SHP77 treated with DMSO at 0.1 percent for 48 hours (cell line): ENCODE measurements around the gene DAPK1.
"Not testable (repeated sequence)": the region's sequence is repeated elsewhere in the genome, so short reads cannot be mapped to it uniquely, and the experiment has no call there.

Source experiments
- DNase-seq: peaks from one replicate; lab custom pipeline; 2025; lab: John Stamatoyannopoulos, UW

DAPK1 gene

DNA sequence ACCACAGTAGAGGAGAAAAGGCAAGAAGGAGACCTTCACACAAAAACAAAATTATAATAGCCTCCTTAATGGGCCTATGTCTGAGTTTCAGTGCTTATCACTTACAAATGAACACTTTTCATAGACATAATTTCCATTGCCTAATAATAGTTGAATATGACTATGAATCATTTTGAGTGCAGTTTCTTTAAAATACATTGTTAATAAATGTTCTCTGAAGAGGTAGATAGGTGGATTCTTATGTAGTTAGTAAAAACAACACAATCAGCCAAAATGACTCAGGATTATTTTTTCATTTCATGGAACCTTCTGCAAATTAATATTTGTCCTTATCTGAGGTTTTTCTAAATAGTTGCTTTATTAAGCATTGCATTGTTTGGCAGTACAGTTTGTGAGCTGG, 45.6 kb downstream of the DAPK1 start:
- no peak for DNase-seq

DNA sequence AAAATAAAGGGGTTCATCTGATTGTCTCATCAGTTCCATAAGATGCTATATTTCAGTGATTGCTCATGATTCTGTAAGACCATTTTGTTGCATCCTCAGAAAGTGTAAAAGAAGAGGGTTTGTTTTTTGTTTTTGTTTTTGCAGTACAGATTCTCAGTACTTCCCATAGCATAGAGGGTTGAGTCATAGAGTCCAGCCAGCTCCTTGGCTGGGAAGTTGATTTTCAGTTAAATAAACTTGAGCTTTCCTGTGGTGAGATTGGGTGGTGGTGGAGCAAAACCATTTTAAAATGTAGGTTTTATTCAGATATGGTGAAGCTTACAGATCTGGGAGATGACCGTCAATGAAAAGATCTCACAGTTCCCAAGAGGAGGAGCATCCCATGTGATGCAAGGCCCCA, 48.2 kb downstream of the DAPK1 start:
- DNase-seq, result no peak

DNA sequence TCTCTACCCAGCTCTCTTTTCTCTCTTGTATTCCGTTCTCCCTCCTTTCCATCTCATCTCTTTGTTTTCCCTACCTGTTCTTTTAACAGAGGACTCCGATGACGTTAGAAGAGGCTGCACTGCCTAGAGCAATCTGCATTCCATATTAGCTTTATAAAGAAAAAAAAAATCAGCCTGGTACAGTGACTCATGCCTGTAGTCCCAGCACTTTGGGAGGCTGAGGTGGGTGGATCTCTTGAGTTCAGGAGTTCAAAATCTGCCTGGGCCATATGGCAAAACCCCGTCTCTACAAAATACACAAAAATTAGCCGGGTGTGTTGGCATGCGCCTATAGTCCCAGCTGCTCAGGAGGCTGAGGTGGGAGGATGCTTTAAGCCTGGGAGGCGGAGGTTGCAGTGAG, 49.0 kb downstream of the DAPK1 start:
- no peak for DNase-seq

DNA sequence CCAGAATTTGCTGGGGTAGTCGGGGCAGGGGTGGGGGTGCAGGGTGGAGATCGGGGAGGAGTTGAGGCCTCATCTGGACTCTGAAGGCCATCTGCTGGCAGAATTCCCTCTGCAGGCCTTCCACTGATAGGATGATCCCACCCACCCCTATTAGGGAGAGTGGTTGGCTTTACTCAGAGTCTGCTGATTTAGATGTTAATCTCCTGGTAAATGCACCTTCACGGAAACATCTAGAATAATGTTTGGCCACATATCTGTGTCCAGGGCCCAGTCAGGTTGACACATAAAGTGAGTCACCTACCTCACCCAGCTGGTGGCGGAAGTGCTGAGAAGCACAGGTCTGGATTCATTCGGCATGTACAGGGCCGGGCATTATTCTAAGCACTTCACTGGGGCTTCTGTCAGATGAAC, 50.0 kb downstream of the DAPK1 start:
- no peak for DNase-seq

DNA sequence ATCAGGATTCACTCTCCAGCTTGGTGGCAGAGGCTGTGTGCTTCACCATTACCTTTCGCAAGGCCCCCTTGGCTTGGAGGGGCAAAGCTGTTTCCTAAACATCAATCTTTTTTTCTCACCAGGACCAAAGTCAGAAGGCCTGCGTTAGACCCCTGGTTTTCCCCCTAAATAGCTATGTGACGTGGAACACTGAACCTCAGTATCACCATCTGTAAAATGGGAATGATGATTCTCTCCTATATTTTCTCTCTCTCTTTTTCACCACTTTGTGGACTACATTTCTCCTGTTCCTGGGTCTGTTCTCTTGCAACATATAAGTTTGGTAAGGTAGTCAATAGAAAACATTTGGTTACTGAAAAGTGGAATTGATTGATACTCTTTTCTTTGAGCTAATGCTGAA, 50.5 kb downstream of the DAPK1 start:
- DNase-seq, result no peak

DNA sequence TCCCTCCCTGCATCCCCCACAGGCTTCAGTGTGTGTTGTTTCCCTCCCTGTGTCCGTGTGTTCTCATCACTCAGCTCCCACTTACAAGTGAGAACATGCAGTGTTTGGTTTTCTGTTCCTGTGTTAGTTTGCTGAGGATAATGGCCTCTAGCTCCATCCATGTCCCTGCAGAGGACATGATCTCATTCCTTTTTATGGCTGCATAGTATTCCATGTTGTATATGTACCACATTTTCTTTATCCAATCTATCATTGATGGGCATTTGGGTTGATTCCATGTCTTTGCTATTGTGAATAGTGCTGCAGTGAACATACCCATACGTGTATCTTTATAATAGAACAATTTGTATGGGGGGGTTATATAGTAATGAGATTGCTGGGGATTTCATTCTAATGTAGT, 51.4 kb downstream of the DAPK1 start:
- DNase-seq, result not testable (repeated sequence)

DNA sequence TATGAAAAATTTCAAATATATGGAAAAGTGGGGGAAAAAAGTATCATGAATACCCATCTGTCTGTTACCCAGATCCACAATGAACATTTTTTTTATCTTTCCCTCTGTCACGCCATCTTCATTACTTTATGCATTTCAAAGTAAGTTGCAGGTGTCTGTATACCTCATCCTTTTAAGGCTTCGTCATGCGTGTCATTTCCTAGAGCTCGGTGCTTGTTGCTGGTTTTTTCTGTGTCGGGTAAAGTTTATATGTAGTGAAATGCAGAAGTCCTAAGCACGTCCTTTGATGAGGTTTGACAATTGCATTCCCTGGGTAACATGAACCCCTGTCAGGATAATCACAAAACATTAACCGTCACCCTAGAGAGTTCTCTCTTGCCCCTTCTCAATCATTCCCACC, 52.1 kb downstream of the DAPK1 start:
- DNase-seq, result no peak

DNA sequence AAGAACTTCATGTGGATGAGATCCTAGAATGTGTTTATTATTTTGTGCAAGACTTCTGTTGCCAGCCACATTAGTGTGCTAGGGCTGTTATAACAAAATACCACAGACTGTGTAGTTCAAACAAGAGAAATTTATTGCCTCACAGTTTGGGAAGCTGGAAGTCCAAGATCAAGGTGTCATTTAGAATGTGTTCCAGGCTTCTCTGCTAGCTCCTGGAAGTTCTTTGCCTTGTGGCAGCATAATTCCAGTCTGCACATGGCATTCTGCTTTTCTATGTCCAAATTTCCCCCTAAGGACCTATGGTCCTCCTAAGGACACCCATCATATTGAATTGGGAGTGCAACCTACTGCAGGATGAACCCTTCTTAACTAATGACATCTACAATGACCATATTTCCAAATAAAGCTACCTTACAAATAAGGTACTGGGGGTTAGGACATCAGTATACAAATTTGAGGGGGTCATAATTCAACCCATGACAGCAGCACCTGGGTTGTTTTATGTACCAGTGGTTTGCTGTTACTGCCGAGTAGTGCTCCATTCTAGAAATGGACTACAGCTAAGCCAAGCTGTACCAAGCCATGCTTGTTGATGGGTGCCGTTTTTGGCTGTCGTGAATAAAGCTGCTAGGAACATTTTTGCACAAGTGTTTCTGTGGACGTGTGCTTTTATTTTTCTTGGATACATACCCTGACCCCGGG, 52.7 kb downstream of the DAPK1 start:
- no peak for DNase-seq

DNA sequence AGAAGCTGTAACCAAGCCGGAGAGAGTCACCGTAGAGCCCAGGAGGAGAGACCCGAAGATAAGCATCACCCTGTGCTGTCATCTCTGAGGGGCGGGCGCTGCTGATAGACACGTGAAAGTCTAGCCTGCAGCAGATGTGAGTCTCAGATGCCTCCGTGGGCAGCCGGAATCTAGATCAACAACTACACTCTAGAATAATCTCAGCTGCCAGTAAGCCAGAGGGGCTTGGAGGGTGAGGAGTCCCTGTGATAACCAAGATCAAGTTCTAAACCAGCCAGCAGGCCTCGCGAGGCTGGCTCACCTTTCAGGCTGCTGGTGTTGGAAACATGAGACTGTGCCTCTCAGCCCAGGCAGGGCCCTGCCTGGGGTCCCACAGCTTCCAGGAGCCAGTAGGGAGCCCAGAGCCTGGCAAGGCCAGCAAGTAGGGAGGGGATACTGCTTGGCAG, 54.1 kb downstream of the DAPK1 start:
- DNase-seq, result no peak

DNA sequence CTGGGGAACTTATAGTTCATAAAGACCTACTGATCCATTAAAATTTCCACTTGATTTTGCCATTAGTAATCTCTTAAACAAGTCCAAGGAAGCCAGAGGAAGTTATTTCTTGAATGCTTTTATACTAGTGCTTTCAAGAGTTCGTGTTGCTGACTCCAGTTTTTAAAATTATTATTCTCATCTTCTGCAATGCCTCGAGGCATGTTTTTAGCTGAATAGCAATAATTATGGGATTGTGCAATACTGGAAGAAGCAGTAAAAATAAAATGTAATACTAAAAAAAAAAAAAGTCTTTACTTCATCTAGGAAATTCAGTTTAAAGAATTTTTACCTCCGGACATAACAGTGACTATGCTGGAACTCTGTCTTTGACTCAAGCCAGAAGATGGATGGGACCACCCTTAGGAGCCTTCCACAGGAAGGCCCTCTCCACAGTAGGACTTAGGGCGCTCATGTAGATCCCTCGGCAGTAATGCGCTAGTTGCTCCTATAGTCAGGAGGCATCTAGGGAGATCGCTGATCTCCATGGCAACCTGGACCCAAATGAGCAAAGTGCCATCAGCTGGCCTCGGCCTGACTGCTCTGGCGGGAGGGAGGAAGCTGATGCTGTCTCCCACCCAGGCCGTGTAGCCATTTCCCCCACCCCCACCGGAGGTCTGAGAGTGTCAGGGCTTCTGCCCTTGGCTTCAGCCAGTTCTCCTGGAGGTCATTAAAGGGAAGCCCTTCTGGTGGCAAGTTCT, 56.7 kb downstream of the DAPK1 start:
- DNase-seq, result no peak

DNA sequence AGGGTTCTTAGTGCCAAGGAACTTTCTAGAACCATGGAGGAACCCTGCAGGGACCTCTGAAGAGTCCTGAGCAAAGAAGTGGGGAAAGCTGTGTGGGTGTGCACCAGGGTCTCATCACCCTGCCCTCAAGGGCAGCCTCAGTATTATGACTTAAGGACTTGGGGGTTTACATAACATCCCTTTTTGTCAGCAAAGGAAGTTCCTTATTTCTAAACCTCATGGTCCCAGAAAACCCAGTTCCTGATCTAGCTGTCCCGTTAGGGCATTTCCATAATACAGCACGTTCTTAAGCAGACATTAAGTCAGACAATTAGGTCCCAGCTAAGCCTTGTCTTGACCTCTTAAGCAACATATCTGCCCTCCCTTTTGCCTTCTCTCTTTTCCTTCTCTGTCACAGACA, 57.3 kb downstream of the DAPK1 start:
- DNase-seq, result no peak

DNA sequence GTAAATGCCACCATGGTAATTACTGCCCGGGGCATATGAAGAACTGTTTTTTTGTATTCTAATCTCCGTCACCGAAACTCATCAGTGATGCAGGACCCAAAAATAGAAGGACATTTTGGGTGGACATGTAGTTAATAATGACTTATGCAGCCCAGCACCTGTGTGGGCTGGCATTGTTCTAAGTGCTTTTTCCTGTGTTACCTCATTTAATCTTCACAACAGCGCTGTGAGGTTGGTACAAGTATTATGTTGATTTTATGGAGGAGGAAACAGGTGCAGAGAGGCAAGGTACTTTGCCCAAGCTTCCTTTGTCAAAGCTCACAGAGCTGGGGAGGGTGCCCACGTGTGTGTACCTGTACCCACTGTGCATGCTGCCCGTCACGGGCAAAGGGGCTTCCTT, 58.4 kb downstream of the DAPK1 start:
- DNase-seq, result no peak

DNA sequence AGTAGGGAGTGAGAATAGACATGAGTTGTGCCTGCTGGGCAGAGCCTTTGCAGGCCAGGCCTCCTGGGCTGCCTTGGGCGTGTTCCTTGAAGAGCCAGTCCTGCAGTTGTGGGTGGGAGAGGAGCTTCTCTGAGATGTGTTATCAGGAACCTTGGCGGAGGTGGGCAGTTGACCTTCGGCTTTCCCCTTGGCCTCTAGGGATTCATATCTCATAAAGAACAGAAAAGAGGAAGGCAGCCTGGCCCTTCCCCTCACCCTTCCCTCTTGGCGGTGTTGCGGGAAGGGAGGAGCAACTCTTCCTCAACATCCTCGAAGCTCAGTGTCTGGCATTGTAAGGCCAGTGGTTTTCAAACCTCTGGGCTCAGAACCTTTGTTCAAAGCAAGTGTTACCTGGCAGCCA, 59.2 kb downstream of the DAPK1 start:
- no peak for DNase-seq

DNA sequence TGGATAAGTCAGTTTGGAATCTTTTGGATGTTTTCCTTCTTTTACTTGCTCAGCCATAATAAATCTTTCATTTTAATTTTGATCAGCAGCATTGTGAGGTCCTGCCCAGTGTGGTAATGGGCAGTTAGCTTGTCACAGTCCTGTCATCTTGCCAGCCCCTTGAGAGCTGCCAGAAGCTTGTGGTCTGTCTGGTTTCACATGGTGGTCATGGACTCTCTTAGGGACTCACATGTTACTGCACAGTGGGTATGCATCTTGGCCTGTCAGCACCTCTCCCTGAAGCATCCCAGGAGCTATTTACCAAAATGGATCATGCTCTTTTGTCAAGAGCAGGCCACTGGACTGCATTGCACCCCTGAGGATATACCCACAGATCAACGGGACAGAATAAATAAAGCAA, 60.3 kb downstream of the DAPK1 start:
- DNase-seq, result no peak

DNA sequence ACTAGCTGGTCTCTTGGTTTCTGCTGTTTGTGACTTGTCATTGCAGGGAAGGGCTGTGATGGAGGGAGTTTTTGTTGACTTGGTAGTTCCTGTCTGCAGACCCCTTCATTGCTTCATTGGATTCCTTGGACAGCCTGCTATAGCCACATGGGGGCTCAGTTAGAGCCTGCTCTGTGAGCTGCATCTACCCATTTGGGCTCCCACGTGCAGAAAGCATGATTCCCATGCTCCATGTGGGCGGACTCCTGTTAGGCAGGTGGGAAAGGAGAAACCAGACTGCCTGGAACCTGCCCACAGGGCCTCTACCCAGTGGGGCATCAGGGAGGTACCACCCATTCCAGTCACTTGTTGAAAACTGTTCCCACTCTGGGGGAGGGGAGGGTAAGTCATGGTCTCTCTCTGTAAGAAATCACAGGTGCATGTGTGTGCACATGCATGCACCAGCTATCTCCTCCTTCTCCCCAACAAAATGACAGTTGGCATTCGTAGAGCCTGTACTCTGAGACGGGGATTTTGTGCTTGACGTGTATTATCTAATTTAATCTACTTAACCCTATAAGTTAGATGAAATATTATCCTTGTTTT, 61.0 kb downstream of the DAPK1 start:
- DNase-seq, result no peak

DNA sequence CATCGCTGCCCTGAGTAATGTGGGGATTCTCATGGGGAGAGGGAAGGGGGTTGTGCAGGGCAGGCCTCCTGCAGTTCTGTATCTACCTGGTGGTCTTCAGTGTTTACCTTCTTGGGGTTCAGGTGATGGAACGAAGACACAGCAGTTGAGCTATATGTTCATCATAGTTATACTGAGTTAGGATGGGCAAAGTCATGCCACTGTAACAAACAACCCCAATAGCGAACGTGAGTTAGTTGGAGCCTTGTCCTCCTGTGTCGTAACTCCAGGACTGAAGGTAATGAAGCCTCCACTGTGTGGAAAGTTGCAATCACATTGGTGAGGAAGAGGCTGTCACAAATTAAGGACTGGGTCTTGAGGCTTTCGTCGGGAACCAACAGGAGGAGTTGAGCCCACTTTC, 64.4 kb downstream of the DAPK1 start:
- no peak for DNase-seq

DNA sequence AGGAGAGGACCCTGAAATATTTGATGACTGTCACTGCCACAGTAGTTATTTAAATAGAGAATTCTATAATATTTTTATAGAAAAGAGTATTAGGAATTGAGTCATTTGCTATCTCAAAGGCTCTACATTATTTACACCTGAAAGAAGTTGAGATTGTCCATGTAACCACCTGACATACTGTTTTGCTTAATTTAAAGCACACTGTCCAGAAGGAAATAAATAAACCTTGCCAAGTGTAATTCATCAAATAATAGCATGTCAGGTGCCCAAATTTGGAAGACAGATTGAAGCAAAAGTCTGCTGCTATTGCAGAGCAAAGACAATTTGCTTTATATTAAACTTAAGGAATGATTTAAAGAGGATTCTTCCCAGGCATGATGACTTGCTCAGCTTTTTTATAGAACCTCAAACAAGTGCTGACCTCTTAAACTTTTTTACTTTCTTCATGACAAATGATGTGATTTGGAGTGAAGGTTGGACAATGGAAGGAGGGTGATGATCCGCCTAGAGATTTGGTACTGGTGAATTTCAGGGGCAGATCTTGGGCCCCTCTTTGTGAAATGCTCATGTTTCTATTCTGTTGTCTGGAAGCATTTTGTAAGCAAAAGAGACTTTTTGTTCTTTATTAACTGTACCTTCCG, 65.0 kb downstream of the DAPK1 start:
- DNase-seq, result no peak

DNA sequence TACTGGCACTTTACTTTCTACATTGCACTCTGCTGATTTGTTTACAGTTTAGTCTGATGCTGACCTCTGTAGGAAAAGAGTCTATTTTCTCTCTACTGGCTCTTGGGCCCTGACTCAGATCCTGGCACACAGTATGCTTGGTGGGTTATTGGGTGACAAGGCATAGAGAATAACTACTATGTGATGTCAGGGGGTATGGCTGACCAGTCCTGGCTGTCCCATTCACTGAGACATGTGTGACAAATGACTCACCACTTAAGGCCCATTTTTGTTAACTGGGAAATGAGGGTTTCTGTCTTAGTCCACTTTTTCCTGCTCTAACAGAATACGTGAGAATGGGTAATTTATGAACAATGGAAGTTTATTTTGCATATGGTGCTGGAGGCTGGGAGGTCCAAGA, 66.4 kb downstream of the DAPK1 start:
- DNase-seq, result no peak

DNA sequence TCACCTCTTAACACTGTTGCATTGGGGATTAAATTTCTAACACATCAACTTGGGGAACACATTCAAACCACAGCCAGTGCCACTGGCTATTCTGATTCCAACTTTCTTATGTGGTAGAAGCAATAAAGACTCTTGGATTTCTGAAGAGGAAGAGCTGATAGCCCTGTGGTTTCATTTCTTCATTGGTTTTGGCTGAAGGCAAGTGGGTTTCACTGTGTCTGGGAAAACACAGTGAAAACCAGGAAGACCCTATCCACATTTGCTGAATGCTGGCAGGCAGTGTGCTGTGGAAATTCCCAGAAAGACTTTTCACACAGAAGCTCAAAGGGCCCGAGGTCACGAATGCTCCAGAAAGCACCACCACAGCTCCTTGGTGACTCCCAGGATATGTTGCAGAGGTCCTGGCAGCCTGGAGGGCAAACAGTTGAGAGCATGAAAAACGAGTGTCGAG, 67.1 kb downstream of the DAPK1 start:
- no peak for DNase-seq

DNA sequence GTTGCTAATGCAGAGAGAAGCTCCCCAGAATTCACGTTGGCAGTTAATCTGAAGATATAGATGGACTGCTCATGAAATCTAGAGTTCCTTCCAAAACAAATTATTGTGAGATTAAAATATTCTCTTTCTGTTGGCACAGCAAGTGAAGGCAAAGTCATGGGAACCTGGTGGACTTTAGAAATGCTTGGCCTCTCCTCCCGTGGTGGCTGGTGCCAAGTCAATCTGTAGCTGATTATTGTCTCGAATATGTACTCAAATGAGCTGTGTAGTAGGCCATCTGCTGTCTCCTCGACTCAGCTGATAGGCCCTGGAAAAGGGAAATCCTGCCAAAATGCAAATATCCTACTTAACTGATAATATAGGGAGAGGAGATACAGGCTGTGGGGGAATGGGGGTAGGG, 69.3 kb downstream of the DAPK1 start:
- no peak for DNase-seq

DNA sequence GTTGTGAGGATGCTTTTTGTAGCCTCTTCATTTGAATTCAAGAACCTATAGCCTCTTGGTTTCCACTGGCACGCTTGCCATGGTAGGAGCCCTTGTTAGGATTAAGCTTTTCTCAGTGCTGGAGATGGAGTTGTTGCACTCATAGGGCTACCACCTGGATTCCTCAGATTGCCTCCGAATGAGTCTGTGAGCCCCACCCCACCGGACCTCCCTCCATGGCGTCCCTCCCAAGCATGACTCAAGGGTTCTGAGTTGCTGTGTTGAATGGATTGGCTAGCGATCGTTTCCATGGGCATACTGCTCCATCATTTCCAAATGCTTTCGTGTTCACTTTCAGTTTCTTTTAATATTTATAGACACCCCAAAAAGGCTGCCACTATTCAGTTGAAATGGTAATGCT, 69.9 kb downstream of the DAPK1 start:
- no peak for DNase-seq

DNA sequence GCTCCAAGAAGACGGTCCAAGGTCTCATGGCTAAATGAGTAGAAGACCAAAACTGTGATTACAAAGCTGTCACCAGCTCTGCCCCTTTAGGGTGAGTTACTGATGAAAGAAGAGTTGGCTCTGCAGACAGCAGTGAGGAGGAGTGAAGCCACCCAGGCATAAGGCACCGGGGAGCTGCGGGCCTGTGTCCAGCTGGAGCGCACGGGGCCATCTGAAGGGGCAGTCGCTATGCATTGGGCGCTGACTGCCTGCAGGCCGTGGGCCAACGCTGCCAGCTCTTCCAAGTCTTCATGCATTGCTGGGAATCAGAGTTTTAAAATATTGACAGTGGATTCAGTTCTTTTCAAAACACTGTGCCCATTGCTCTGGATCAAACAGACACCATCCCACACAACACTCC, 70.3 kb downstream of the DAPK1 start:
- DNase-seq, result no peak

DNA sequence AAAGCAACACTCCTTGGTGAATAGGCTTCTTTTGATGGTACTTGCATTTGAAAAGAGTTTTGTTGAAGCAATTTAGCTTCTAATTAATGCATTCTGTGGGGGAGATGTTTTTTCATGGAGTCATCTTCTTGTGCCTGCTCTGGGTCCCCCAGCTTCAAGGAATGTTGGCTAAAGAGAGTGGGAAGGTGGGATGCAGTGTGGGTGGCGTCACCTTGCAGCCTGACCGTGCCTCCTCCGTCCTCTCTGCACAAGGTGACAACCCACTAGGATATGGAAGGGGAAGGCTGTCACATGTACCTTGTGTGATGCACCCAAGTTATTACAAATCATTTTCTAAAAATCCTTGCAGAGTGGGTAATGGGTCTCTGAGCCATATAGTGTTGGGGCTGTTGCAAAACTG, 70.7 kb downstream of the DAPK1 start:
- DNase-seq, result no peak
